Upper lobe of right lung (tissue), 1 donor: ENCODE results near the gene ST8SIA6. TPM values are rescaled to one million over a fixed set of nuclear protein-coding genes. Genes with fewer than 3 reads are reported as not detected.
A peak's percentile ranks its signal among the peaks of the same experiment; 100 is the strongest.

Experiments used
- ATAC-seq: fragments of 200-7000 bp; cut with Tn5 transposase; one replicate; pipeline ENCODE4 v1.9.1; 2020; ENCODE audit warnings: mild to moderate bottlenecking, moderate library complexity
- DNase-seq: peaks from one replicate; pipeline ENCODE4 v3.0.0-alpha.2; 2020
- H3K27ac ChIP-seq: fragments of 200-600 bp; one replicate; pipeline ENCODE4 v1.8.0; 2022
- H3K27me3 ChIP-seq: fragments of 200-600 bp; one replicate; pipeline ENCODE4 v1.8.0; 2022; ENCODE audit warnings: mild to moderate bottlenecking
- H3K36me3 ChIP-seq: fragments of 200-600 bp; one replicate; pipeline ENCODE4 v1.8.0; 2022
- H3K4me1 ChIP-seq: fragments of 200-600 bp; one replicate; pipeline ENCODE4 v1.8.0; 2022
- H3K4me3 ChIP-seq: fragments of 200-600 bp; one replicate; pipeline ENCODE4 v1.8.0; 2022; ENCODE audit warnings: mild to moderate bottlenecking
- H3K9me3 ChIP-seq: fragments of 200-600 bp; one replicate; pipeline ENCODE4 v1.8.0; 2022
- CTCF ChIP-seq: fragments of 200-600 bp; IDR thresholded peaks from one replicate; pipeline ENCODE4 v1.8.0; 2022; ENCODE audit warnings: antibody characterized with exemption
- intact Hi-C: fragments of 100-400 bp; cut with DNase I; formaldehyde crosslinking; loops from one replicate; pipeline ENCODE4 v1.11.0; 2022
- total RNA-seq: library from RNA; stranded (reverse); fragmentation: NEBNext Ultra II Directional; extraction: Animal tissue kit (Norgen Biotek cat#: 25700); gene quantifications from one replicate; pipeline ENCODE4 v1.2.1, GENCODE V29; 2021
- donor health status: DM: no; HTN: yes; CAD: no; lungs with severe emphysema.

Gene ST8SIA6
- total RNA-seq, 1 donor from 2014 or later, result 13.9 TPM

- Histone ChIP-seq H3K27me3 (no peaks in the 10 kb centered on the region), H3K9me3 (no peaks in the 10 kb centered on the region), H3K4me3 (no peak overlapping the region), H3K4me1 (peaks cover 8% of the 10 kb centered on the region), H3K27ac (peak overlapping the region; percentile 12), H3K36me3 (no peaks in the 10 kb centered on the region)
- DNase-seq (no peak), ATAC-seq (no peak)
- intact Hi-C loops, result no loop called here
- TF ChIP-seq CTCF, result no peak
These were observed 26.6 kb downstream of the ST8SIA6 start for GRCh38 chr10:17427666-17428350.

GRCh38 chr10:17427201-17427600, 27.2 kb downstream of the ST8SIA6 start:
- ATAC-seq (no peak), DNase-seq (no peak)
- H3K9me3 ChIP-seq, result no peaks in the 10 kb centered on the region
- H3K27me3 ChIP-seq, result no peaks in the 10 kb centered on the region
- intact Hi-C loops, result no loop called here
- peaks cover 8% of the 10 kb centered on the region for H3K4me1 ChIP-seq
- H3K27ac ChIP-seq, result no peak overlapping the region
- TF ChIP-seq CTCF, result no peak
- H3K36me3 ChIP-seq, result no peaks in the 10 kb centered on the region
- H3K4me3 ChIP-seq, result no peak overlapping the region

DNA sequence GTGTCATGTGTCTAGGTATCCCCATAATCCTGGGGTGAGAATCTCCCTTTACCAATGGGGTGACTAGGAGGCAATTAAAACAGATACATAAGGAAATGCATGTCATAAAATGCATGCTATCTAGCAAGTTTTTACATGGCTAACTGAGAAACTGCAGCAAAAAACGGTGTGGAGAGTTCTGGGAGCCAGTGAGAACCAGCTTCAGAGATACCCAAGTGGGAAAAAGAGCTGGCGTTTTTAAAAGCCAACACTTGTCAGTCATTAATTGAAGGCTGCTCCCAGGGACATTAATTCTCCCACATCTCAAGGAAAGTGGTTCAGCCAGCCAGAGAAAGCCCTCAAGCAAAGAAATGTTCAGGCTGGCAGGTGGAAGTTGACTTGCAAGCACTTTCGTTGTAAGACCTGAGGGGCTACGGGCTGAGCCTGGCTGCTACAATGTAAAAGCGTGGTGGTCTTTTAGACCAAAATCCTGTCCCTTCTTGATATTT, 28.1 kb downstream of the ST8SIA6 start:
- Histone ChIP-seq H3K9me3 (no peaks in the 10 kb centered on the region), H3K4me3 (no peak overlapping the region), H3K27me3 (no peaks in the 10 kb centered on the region), H3K36me3 (no peaks in the 10 kb centered on the region), H3K4me1 (peaks cover 8% of the 10 kb centered on the region), H3K27ac (peak overlapping the region; percentile 27)
- no peak for DNase-seq
- no peak for ATAC-seq
- intact Hi-C loops, result no loop called here
- no peak for TF ChIP-seq CTCF

DNA sequence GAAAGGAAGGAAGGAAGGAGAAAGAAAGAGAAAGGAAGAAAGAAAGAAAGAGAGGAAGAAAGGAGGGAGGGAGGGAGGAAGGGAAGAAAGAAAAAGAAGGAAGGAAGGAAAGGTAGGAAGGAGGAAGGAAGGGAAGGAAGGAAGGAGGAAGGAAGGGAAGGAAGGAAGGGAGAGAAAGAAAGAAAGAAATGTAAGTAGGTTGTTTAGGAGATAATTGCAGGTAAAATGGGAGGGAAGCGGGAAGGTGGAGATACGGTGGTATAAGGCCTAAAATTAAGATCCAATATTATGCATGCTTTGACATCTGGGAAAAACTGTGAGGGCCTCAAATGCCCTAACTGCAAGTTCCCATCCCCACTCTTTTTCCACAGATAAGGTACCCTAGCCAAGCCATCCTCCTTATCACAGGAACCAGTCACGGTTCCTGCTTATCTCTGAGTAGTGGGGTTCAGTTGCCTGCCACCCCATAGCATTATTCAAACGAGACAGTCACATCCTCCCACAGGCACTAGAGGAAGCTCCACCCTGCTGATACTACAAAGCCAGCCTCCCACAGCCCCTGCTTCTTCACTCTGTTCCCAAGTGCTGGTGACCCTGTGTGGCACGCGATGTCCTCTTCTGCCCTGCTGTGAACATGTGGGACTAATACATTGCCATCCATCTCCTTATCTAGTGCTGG, 28.7 kb downstream of the ST8SIA6 start:
- H3K27me3 ChIP-seq, result no peaks in the 10 kb centered on the region
- peaks cover 8% of the 10 kb centered on the region for H3K4me1 ChIP-seq
- H3K36me3 ChIP-seq, result no peaks in the 10 kb centered on the region
- H3K27ac ChIP-seq, result peak overlapping the region; percentile 27
- no peak for DNase-seq
- TF ChIP-seq CTCF, result no peak
- intact Hi-C loops, result no loop called here
- H3K4me3 ChIP-seq, result no peak overlapping the region
- ATAC-seq, result peak; percentile 76
- H3K9me3 ChIP-seq, result no peaks in the 10 kb centered on the region

DNA sequence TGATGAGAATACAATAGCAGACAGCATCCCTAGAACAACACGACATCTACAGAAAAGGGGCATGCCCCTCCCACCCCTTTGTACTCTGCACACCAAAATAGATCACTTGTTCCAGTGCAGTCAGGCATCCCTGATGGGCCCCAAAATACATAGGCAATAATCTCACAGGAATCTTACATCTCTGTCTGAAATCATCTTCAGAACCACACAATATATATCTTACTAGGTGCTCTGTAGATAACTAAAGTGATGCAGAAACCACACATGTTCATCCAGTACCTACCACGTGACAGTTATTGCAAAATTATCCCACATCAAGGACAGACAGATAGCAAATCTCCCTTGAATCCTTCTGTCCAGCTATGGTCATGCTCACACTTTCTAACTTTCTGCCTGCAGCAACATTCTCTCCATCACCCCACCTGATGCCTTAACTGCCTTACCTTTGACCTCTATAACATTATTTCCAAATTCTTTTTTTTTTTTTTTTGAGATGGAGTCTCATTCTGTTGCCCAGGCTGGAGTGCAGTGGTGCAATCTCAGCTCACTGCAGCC, 30.7 kb downstream of the ST8SIA6 start:
- Histone ChIP-seq H3K4me1 (peaks cover 4% of the 10 kb centered on the region), H3K4me3 (no peak overlapping the region), H3K36me3 (no peaks in the 10 kb centered on the region), H3K27me3 (no peaks in the 10 kb centered on the region), H3K27ac (no peak overlapping the region), H3K9me3 (no peaks in the 10 kb centered on the region)
- DNase-seq (no peak), ATAC-seq (no peak)
- intact Hi-C loops, result no loop called here
- TF ChIP-seq CTCF, result no peak
